Prostate gland (tissue), 2 donors: ENCODE results near the gene SDHD. TPM values are rescaled to one million over a fixed set of nuclear protein-coding genes. Genes with fewer than 3 reads are reported as not detected.

Experiments
- DNase-seq: peaks from one replicate; pipeline ENCODE4 v3.0.0-alpha.2; 2019; ENCODE audit warnings: low spot score
- H3K27ac ChIP-seq, 2 donors: fragments of 200-600 bp; sonication (generic); 2 replicates each; pipeline ENCODE4 v1.5.1; 2017 to 2019
- H3K27me3 ChIP-seq: fragments of 200-600 bp; sonication (generic); replicated peaks from 2 replicates; pipeline ENCODE4 v1.5.1; 2019; ENCODE audit not compliant: insufficient read depth
- H3K36me3 ChIP-seq, 2 donors: fragments of 200-600 bp; sonication (generic); 1 replicate in 1 of 2; 2 replicates in 1 of 2; pipeline versions ENCODE4 v1.5.1 to v1.8.1; 2017 to 2019
- H3K4me1 ChIP-seq: fragments of 200-600 bp; sonication (generic); replicated peaks from 2 replicates; pipeline ENCODE4 v1.5.1; 2019
- H3K4me3 ChIP-seq, 2 donors: fragments of 200-600 bp; sonication (generic); 2 replicates each; pipeline ENCODE4 v1.5.1; 2017 to 2019
- H3K9me3 ChIP-seq: fragments of 200-600 bp; sonication (generic); 2 replicates; pipeline ENCODE4 v1.5.1; 2017
- CTCF ChIP-seq, 4 experiments: fragments of 200-600 bp in 2 of 4; fragments of 450-650 bp in 2 of 4; sonication (generic) in 2 of 4; IDR thresholded peaks; 1 replicate in 3 of 4; 2 replicates in 1 of 4; pipeline ENCODE4 v1.5.1; 2016 to 2019; ENCODE audit warnings: antibody characterized with exemption in 4 of 4, mild to moderate bottlenecking in 2 of 4, moderate library complexity in 2 of 4
- POLR2A ChIP-seq: fragments of 450-650 bp; IDR thresholded peaks from one replicate; pipeline ENCODE4 v1.6.1; 2016; ENCODE audit warnings: antibody characterized with exemption, mild to moderate bottlenecking
- POLR2AphosphoS5 ChIP-seq: sonication (generic); formaldehyde crosslinking; IDR thresholded peaks from one replicate; pipeline ENCODE4 v1.6.1; 2017; ENCODE audit warnings: antibody characterized with exemption
- WGBS: methylation state at CpG from one replicate; pipeline ENCODE4 v1.1.5; 2018; 5-methylcytosine and 5-hydroxymethylcytosine counted together
- intact Hi-C: fragments of 100-400 bp; cut with DNase I; formaldehyde crosslinking; loops from one replicate; pipeline ENCODE4 v1.14.2; 2022
- total RNA-seq, 2 donors: library from RNA; depleted of rRNA; stranded (reverse); fragments of >200 nt; gene quantifications; one replicate each; pipeline ENCODE4 v1.1.0, GENCODE V29; 2016

The SDHD gene
- total RNA-seq, 2 donors from 2014 or later = 91.6 to 107 TPM

GRCh38 chr11:112097734-112098528, 11.3 kb downstream of the SDHD start:
- intact Hi-C loops = no loop called here
- Histone ChIP-seq H3K4me1 (no peaks in the 10 kb centered on the region), H3K27ac (no peak overlapping the region), H3K36me3 (no peaks in the 10 kb centered on the region), H3K27me3 (no peaks in the 10 kb centered on the region), H3K9me3 (no peaks in the 10 kb centered on the region), H3K4me3 (no peak overlapping the region)
- DNase-seq = no peak
- TF ChIP-seq CTCF (IDR thresholded peaks at IDR 0.05) = no peak
- 90% methylated on average over 11 of the region's 11 CpGs for WGBS

DNA sequence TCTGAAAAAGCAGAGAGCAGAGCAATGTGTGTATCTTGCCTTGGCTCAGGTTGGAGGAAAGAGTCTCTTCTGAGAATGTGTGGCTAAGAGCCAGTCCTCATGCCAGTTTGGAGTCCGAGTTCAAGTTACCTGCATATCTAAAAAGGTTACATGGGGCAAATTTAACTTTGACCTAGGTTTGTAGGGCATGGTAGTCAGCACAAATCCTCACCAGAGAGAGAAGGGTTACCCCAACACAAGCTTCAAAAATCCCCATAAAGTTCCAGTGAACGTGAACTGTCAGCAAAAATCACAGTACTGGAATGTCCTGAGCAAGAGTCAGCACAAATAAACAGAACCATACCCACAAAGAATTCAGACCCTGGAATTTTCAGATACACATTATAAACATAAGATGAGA, 13.8 kb downstream of the SDHD start:
- Histone ChIP-seq H3K9me3 (no peaks in the 10 kb centered on the region), H3K36me3 (no peaks in the 10 kb centered on the region), H3K4me3 (no peak overlapping the region), H3K4me1 (no peaks in the 10 kb centered on the region), H3K27me3 (no peaks in the 10 kb centered on the region), H3K27ac (no peak overlapping the region)
- DNase-seq = no peak
- WGBS = 47% methylated on average over 2 of the region's 2 CpGs
- TF ChIP-seq POLR2A (no peak), CTCF (IDR thresholded peaks at IDR 0.05) (no peak), POLR2AphosphoS5 (no peak)
- intact Hi-C loops = no loop called here

DNA sequence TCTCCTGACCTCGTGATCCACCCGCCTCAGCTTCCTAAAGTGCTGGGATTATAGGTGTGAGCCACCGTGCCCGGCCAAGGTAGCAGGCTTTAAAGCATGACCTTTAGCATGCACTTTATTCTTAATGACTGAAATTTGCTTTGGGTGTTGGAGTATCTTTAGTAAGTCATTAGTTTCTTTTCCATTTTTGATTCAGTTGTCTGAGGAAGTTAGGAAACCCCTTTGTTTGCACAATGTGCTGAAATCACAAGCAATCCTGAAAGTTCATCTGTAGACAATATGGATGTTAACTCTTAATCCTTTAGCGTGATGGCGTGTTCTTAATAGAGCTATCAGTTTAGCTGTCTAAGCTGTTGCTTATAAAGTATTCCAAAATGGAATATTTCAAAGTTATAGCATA, 16.8 kb downstream of the SDHD start:
- H3K4me1 ChIP-seq = no peaks in the 10 kb centered on the region
- TF ChIP-seq POLR2A (no peak), CTCF (IDR thresholded peaks at IDR 0.05) (no peak), POLR2AphosphoS5 (no peak)
- no peak for DNase-seq
- no peak overlapping the region for H3K4me3 ChIP-seq
- H3K27me3 ChIP-seq = no peaks in the 10 kb centered on the region
- no peaks in the 10 kb centered on the region for H3K36me3 ChIP-seq
- 93% methylated on average over 6 of the region's 6 CpGs for WGBS
- no peak overlapping the region for H3K27ac ChIP-seq
- intact Hi-C loops = no loop called here
- H3K9me3 ChIP-seq = no peaks in the 10 kb centered on the region

DNA sequence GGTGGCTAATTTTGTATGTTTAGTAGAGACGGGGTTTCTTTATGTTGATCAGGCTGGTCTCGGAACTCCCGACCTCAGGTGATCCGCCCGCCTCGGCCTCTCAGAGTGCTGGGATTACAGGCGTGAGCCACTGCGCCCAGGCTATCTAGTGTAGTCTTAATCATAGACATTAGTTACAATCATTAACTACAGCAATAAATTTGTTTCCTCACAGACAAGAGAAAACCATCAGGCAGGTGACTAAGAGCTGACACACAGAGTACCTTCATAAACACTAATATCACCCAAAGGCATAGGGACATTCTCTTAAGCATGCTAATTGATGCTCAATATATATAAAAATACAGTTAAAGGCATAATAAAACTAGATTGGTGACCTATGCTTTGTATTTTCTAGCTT, 19.4 kb downstream of the SDHD start:
- no peaks in the 10 kb centered on the region for H3K36me3 ChIP-seq
- H3K9me3 ChIP-seq = no peaks in the 10 kb centered on the region
- H3K4me3 ChIP-seq = no peak overlapping the region
- no peak for DNase-seq
- H3K27ac ChIP-seq = no peak overlapping the region
- H3K4me1 ChIP-seq = no peaks in the 10 kb centered on the region
- TF ChIP-seq POLR2AphosphoS5 = no peak
- no peak for TF ChIP-seq CTCF (IDR thresholded peaks at IDR 0.05)
- TF ChIP-seq POLR2A = no peak
- intact Hi-C loops = no loop called here
- 94% methylated on average over 8 of the region's 8 CpGs for WGBS
- H3K27me3 ChIP-seq = no peaks in the 10 kb centered on the region
